Activated T-cell treated with anti-CD3 and anti-CD28 coated beads, Interleukin-2, amount 50 U/mL, for 72 hours (primary cell): ENCODE results near the gene IL22RA2. TPM values are rescaled to one million over a fixed set of nuclear protein-coding genes. Genes with fewer than 3 reads are reported as not detected.
"Not testable (repeated sequence)": the region's sequence is repeated elsewhere in the genome, so short reads cannot be mapped to it uniquely, and the experiment has no call there.

Source experiments
- ATAC-seq, 2 donors: fragments of 150-1000 bp; cut with Tn5 transposase; replicated peaks in 1 of 2; 2 replicates each; pipeline ENCODE4 v1.10.0; 2021; ENCODE audit warnings: moderate library complexity in 2 of 2, mild to moderate bottlenecking in 1 of 2
- DNase-seq, 2 donors: peaks; one replicate each; pipeline ENCODE4 v3.0.0; 2021 to 2022; ENCODE audit warnings: mixed read lengths in 1 of 2
- H3K27ac Mint-ChIP-seq: one replicate; pipeline ENCODE4 v1.8.0; 2022; ENCODE audit warnings: mild to moderate bottlenecking, moderate library complexity, mixed read lengths
- H3K27me3 Mint-ChIP-seq: one replicate; pipeline ENCODE4 v1.8.0; 2022; ENCODE audit warnings: low read depth, mixed read lengths
- H3K36me3 Mint-ChIP-seq, 2 donors: one replicate each; pipeline ENCODE4 v1.8.0; 2022; ENCODE audit warnings: mixed read lengths in 2 of 2, mild to moderate bottlenecking in 1 of 2; ENCODE audit not compliant: insufficient read depth in 2 of 2
- H3K4me1 Mint-ChIP-seq: one replicate; pipeline ENCODE4 v1.8.0; 2022; ENCODE audit warnings: low read depth, mixed read lengths
- H3K4me3 Mint-ChIP-seq, 2 donors: one replicate each; pipeline ENCODE4 v1.8.0; 2022; ENCODE audit warnings: mild to moderate bottlenecking in 2 of 2, mixed read lengths in 2 of 2, moderate library complexity in 2 of 2
- H3K9me3 Mint-ChIP-seq, 2 donors: one replicate each; pipeline ENCODE4 v1.8.0; 2022; ENCODE audit warnings: mixed read lengths in 2 of 2
- total RNA-seq, 2 donors: library from RNA; stranded (reverse); gene quantifications; one replicate each; pipeline ENCODE4 v1.2.3, GENCODE V29; 2022

IL22RA2 gene
- total RNA-seq: not detected

GRCh38 chr6:137173501-137173900 is at the start of gene IL22RA2:
Gene IL22RA2 (minus strand): TSS chr6:137173644. CDS start chr6:137161749, 11,895 bp downstream.
- H3K36me3 Mint-ChIP-seq: peaks cover 6 to 11% of the 10 kb centered on the region in 2 donors
- H3K27ac Mint-ChIP-seq: no peak within 1 kb of the TSS
- H3K9me3 Mint-ChIP-seq: peaks cover 5 to 9% of the 10 kb centered on the region in 2 donors
- peaks cover 29% of the 10 kb centered on the region for H3K4me1 Mint-ChIP-seq
- no peak within 1 kb of the TSS for H3K4me3 Mint-ChIP-seq
- no peak for ATAC-seq
- no peak for DNase-seq
- H3K27me3 Mint-ChIP-seq: peaks cover 49% of the 10 kb centered on the region

GRCh38 chr6:137222381-137222780 is 48.9 kb upstream of the IL22RA2 start:
- Mint-ChIP-seq H3K4me3 (no peak overlapping the region), H3K9me3 (no peaks in the 10 kb centered on the region), H3K27ac (no peak overlapping the region), H3K27me3 (peaks cover 6% of the 10 kb centered on the region), H3K36me3 (peaks cover 6 to 11% of the 10 kb centered on the region in 2 donors), H3K4me1 (peaks cover 45% of the 10 kb centered on the region)
- DNase-seq (no peak), ATAC-seq (no peak)

GRCh38 chr6:137219664-137220252 is 46.3 kb upstream of the IL22RA2 start:
- Mint-ChIP-seq H3K9me3 (no peaks in the 10 kb centered on the region), H3K4me3 (peak overlapping the region; percentile 99 to 100), H3K4me1 (peaks cover 55% of the 10 kb centered on the region), H3K27me3 (no peaks in the 10 kb centered on the region), H3K36me3 (peaks cover 7 to 8% of the 10 kb centered on the region in 2 donors), H3K27ac (peak overlapping the region; percentile 72)
- ATAC-seq: no peak
- no peak for DNase-seq

GRCh38 chr6:137218917-137219663 is 45.6 kb upstream of the IL22RA2 start, which contains the start of gene IFNGR1:
Gene IFNGR1 (minus strand): TSS chr6:137219385. CDS start chr6:137219327, 58 bp downstream.
- no peaks in the 10 kb centered on the region for H3K27me3 Mint-ChIP-seq
- peak within 1 kb of the TSS; percentile 99 to 100 for H3K4me3 Mint-ChIP-seq
- peaks cover 7 to 8% of the 10 kb centered on the region in 2 donors for H3K36me3 Mint-ChIP-seq
- ATAC-seq (peak; percentile 87), DNase-seq (peak; percentile 97 to 99)
- H3K9me3 Mint-ChIP-seq: no peaks in the 10 kb centered on the region
- peaks cover 55% of the 10 kb centered on the region for H3K4me1 Mint-ChIP-seq
- H3K27ac Mint-ChIP-seq: peak within 1 kb of the TSS; percentile 100

GRCh38 chr6:137218473-137218916 is 45.1 kb upstream of the IL22RA2 start:
- Mint-ChIP-seq H3K4me1 (peaks cover 55% of the 10 kb centered on the region), H3K27me3 (no peaks in the 10 kb centered on the region), H3K36me3 (peaks cover 7 to 8% of the 10 kb centered on the region in 2 donors), H3K27ac (peak overlapping the region; percentile 100), H3K4me3 (peak overlapping the region; percentile 99 to 100), H3K9me3 (no peaks in the 10 kb centered on the region)
- DNase-seq (peak; percentile 55 to 59), ATAC-seq (peak; percentile 85 to 86)

- Mint-ChIP-seq H3K4me1 (peaks cover 55% of the 10 kb centered on the region), H3K36me3 (peaks cover 7 to 9% of the 10 kb centered on the region in 2 donors), H3K27me3 (no peaks in the 10 kb centered on the region), H3K4me3 (peak overlapping the region; percentile 99 to 100), H3K9me3 (no peaks in the 10 kb centered on the region), H3K27ac (peak overlapping the region; percentile 100)
- peak in 1 of 2 donors; percentile 10 for DNase-seq
- no peak for ATAC-seq
Measured at GRCh38 chr6:137217801-137218472, 44.5 kb upstream of the IL22RA2 start.

GRCh38 chr6:137216875-137217553 is 43.6 kb upstream of the IL22RA2 start:
- DNase-seq (no peak), ATAC-seq (no peak)
- Mint-ChIP-seq H3K27ac (no peak overlapping the region), H3K9me3 (no peaks in the 10 kb centered on the region), H3K4me3 (peak overlapping the region; percentile 57 to 99), H3K4me1 (peaks cover 62% of the 10 kb centered on the region), H3K36me3 (peaks cover 8 to 12% of the 10 kb centered on the region in 2 donors), H3K27me3 (no peaks in the 10 kb centered on the region)

GRCh38 chr6:137216106-137216505 is 42.7 kb upstream of the IL22RA2 start:
- ATAC-seq (no peak), DNase-seq (no peak)
- Mint-ChIP-seq H3K27ac (no peak overlapping the region), H3K4me3 (peak overlapping the region in 1 of 2 donors; percentile 57), H3K9me3 (no peaks in the 10 kb centered on the region), H3K36me3 (peaks cover 8 to 12% of the 10 kb centered on the region in 2 donors), H3K4me1 (peaks cover 62% of the 10 kb centered on the region), H3K27me3 (no peaks in the 10 kb centered on the region)

GRCh38 chr6:137215630-137216029 is 42.2 kb upstream of the IL22RA2 start:
- not testable (repeated sequence) for ATAC-seq, H3K4me3 Mint-ChIP-seq, H3K27me3 Mint-ChIP-seq, DNase-seq, H3K27ac Mint-ChIP-seq, H3K9me3 Mint-ChIP-seq
- peaks cover 8 to 12% of the 10 kb centered on the region in 2 donors for H3K36me3 Mint-ChIP-seq
- peaks cover 62% of the 10 kb centered on the region for H3K4me1 Mint-ChIP-seq

- ATAC-seq (no peak), DNase-seq (no peak)
- Mint-ChIP-seq H3K36me3 (peaks cover 10 to 16% of the 10 kb centered on the region in 2 donors), H3K9me3 (no peaks in the 10 kb centered on the region), H3K27me3 (no peaks in the 10 kb centered on the region), H3K27ac (no peak overlapping the region), H3K4me3 (no peak overlapping the region), H3K4me1 (peaks cover 56% of the 10 kb centered on the region)
Measured at GRCh38 chr6:137214931-137215330, 41.5 kb upstream of the IL22RA2 start.

- Mint-ChIP-seq H3K4me3 (no peak overlapping the region), H3K36me3 (peaks cover 18 to 23% of the 10 kb centered on the region in 2 donors), H3K27me3 (no peaks in the 10 kb centered on the region), H3K9me3 (peaks cover 4 to 6% of the 10 kb centered on the region in 2 donors), H3K4me1 (peaks cover 52% of the 10 kb centered on the region), H3K27ac (no peak overlapping the region)
- ATAC-seq (no peak), DNase-seq (no peak)
Measured at GRCh38 chr6:137213813-137214212, 40.4 kb upstream of the IL22RA2 start.

GRCh38 chr6:137213331-137213740 is 39.9 kb upstream of the IL22RA2 start:
- no peaks in the 10 kb centered on the region for H3K27me3 Mint-ChIP-seq
- H3K4me3 Mint-ChIP-seq: peak overlapping the region in 1 of 2 donors; percentile 50
- ATAC-seq (no peak), DNase-seq (no peak)
- peaks cover 15 to 21% of the 10 kb centered on the region in 2 donors for H3K36me3 Mint-ChIP-seq
- H3K27ac Mint-ChIP-seq: no peak overlapping the region
- H3K4me1 Mint-ChIP-seq: peaks cover 52% of the 10 kb centered on the region
- peaks cover 4 to 6% of the 10 kb centered on the region in 2 donors for H3K9me3 Mint-ChIP-seq
